B cell (primary cell): ENCODE measurements around the gene WDR26. TPM values are rescaled to one million over a fixed set of nuclear protein-coding genes. Genes with fewer than 3 reads are reported as not detected.

ENCODE experiments used
- ATAC-seq: fragments of 200-7000 bp; cut with Tn5 transposase; one replicate; pipeline ENCODE4 v1.10.0; 2021; ENCODE audit warnings: low read depth, mild to moderate bottlenecking, moderate number of reproducible peaks, moderate library complexity
- CTCF ChIA-PET: fragments of 350-600 bp; sonication (Branson Sonifier 250); formaldehyde crosslinking; loops from one replicate; lab custom pipeline; 2021; ENCODE audit warnings: antibody characterized with exemption, inconsistent platforms; lab: Charles Lee
- POLR2A ChIA-PET: fragments of 350-600 bp; sonication (Branson Sonifier 250); formaldehyde crosslinking; loops from one replicate; lab custom pipeline; 2021; ENCODE audit warnings: antibody characterized with exemption; lab: Charles Lee
- DNase-seq: peaks from one replicate; pipeline ENCODE4 v3.0.0; 2013
- H2AFZ ChIP-seq: 2 replicates; pipeline ENCODE4 v1.6.1; 2012; ENCODE audit warnings: mild to moderate bottlenecking, low read depth, low read length; ENCODE audit not compliant: insufficient read depth, poor library complexity, severe bottlenecking
- H3K27ac ChIP-seq, 2 donors: 1 replicate in 1 of 2; 2 replicates in 1 of 2; pipeline ENCODE4 v1.5.1; 2012 to 2013; ENCODE audit warnings: low read length in 2 of 2, mild to moderate bottlenecking in 2 of 2, moderate library complexity in 1 of 2
- H3K27me3 ChIP-seq, 4 experiments: fragments of 200-600 bp in 1 of 4; sonication (generic) in 1 of 4; replicated peaks in 1 of 4; 1 replicate in 2 of 4; 2 replicates in 2 of 4; pipeline versions ENCODE4 v1.6.1 to v1.7.0; 2013 to 2016; ENCODE audit warnings: low read length in 3 of 4, mild to moderate bottlenecking in 2 of 4, mixed read lengths in 1 of 4, moderate library complexity in 1 of 4; ENCODE audit not compliant: insufficient read depth in 4 of 4, control insufficient read depth in 3 of 4; ENCODE audit errors: control extremely low read depth in 1 of 4
- H3K36me3 ChIP-seq, 2 experiments: replicated peaks in 1 of 2; 1 replicate in 1 of 2; 2 replicates in 1 of 2; pipeline versions ENCODE4 v1.6.1 to v1.7.1; 2013; ENCODE audit warnings: low read length in 1 of 2; ENCODE audit not compliant: insufficient read depth in 2 of 2, control insufficient read depth in 1 of 2; ENCODE audit errors: control extremely low read depth in 1 of 2, extremely low read depth in 1 of 2
- H3K4me1 ChIP-seq, 2 donors: fragments of 200-600 bp in 1 of 2; sonication (generic) in 1 of 2; 1 replicate in 1 of 2; 2 replicates in 1 of 2; pipeline versions ENCODE4 v1.5.1 to v1.6.1; 2013 to 2017; ENCODE audit warnings: low read length in 2 of 2; ENCODE audit not compliant: control insufficient read depth in 2 of 2, insufficient read depth in 2 of 2
- H3K4me2 ChIP-seq: replicated peaks from 2 replicates; pipeline ENCODE3; 2012; ENCODE audit warnings: mild to moderate bottlenecking, low read depth, low read length; ENCODE audit not compliant: poor library complexity, severe bottlenecking
- H3K4me3 ChIP-seq, 5 experiments: fragments of 200-600 bp in 1 of 5; sonication (generic) in 1 of 5; 1 replicate in 3 of 5; 2 replicates in 2 of 5; pipeline versions ENCODE4 v1.5.1 to v1.7.0; 2011 to 2016; ENCODE audit warnings: low read length in 4 of 5, mild to moderate bottlenecking in 4 of 5, low read depth in 2 of 5, control low read depth in 1 of 5, moderate library complexity in 1 of 5; ENCODE audit not compliant: insufficient read depth in 1 of 5; ENCODE audit errors: control extremely low read depth in 1 of 5, extremely low read depth in 1 of 5
- H3K79me2 ChIP-seq: fragments of 200-600 bp; sonication (generic); one replicate; pipeline ENCODE4 v1.6.0; 2016; ENCODE audit warnings: low read length; ENCODE audit not compliant: control insufficient read depth, insufficient read depth
- H3K9ac ChIP-seq: fragments of 200-600 bp; sonication (generic); 2 replicates; pipeline ENCODE4 v1.6.1; 2017; ENCODE audit warnings: mild to moderate bottlenecking, low read length, moderate library complexity
- H3K9me3 ChIP-seq, 3 donors: one replicate each; pipeline versions ENCODE4 v1.6.1 to v1.7.1; 2013; ENCODE audit warnings: low read length in 2 of 3; ENCODE audit not compliant: control insufficient read depth in 2 of 3, insufficient read depth in 1 of 3; ENCODE audit errors: control extremely low read depth in 1 of 3
- H4K20me1 ChIP-seq: 2 replicates; pipeline ENCODE4 v1.6.0; 2012; ENCODE audit warnings: mild to moderate bottlenecking, low read length; ENCODE audit not compliant: insufficient read depth, control insufficient read depth, poor library complexity, severe bottlenecking
- H3K27ac Mint-ChIP-seq: one replicate; pipeline ENCODE4 v1.8.0; 2021; ENCODE audit warnings: mixed read lengths
- H3K27me3 Mint-ChIP-seq: one replicate; pipeline ENCODE4 v1.8.0; 2021; ENCODE audit warnings: mixed read lengths
- H3K4me1 Mint-ChIP-seq: one replicate; pipeline ENCODE4 v1.8.0; 2021; ENCODE audit warnings: mixed read lengths
- H3K4me3 Mint-ChIP-seq: one replicate; pipeline ENCODE4 v1.8.0; 2021; ENCODE audit warnings: mixed read lengths
- H3K9me3 Mint-ChIP-seq: one replicate; pipeline ENCODE4 v1.8.0; 2022; ENCODE audit warnings: mixed read lengths; ENCODE audit not compliant: insufficient read depth
- CTCF ChIP-seq: fragments of 200-600 bp; IDR thresholded peaks from one replicate; pipeline ENCODE4 v1.8.0; 2022; ENCODE audit warnings: antibody characterized with exemption, mild to moderate bottlenecking
- EZH2 ChIP-seq: IDR thresholded peaks from 2 replicates; pipeline ENCODE4 v1.6.1; 2012; ENCODE audit warnings: borderline replicate concordance, low read depth, mild to moderate bottlenecking, moderate library complexity, low read length; ENCODE audit not compliant: insufficient read depth, poor library complexity, severe bottlenecking
- WGBS: methylation state at CpG from one replicate; pipeline ENCODE4 v1.1.5; 2013; ENCODE audit warnings: missing lambda C conversion rate; ENCODE audit not compliant: insufficient coverage; 5-methylcytosine and 5-hydroxymethylcytosine counted together
- intact Hi-C: fragments of 100-400 bp; cut with micrococcal nuclease; formaldehyde crosslinking; loops from one replicate; pipeline ENCODE4 v1.10.0; 2022
- polyA plus RNA-seq: library from polyadenylated mRNA; depleted of rRNA; stranded (reverse); fragments of >200 nt; gene quantifications from 2 replicates; pipeline ENCODE4 v1.2.3, GENCODE V29; 2012
- total RNA-seq, 2 donors: library from RNA; stranded (reverse); fragments of 120-200 nt in 1 of 2; gene quantifications; 1 replicate in 1 of 2; 2 replicates in 1 of 2; pipeline versions ENCODE4 v1.2.3 to v1.2.4, GENCODE V29; 2013 to 2022

The WDR26 gene
- total and polyA plus RNA-seq, 2 donors (not counting 1 experiment from before 2014, with no cell fraction given) = 35.7 to 108 TPM

DNA sequence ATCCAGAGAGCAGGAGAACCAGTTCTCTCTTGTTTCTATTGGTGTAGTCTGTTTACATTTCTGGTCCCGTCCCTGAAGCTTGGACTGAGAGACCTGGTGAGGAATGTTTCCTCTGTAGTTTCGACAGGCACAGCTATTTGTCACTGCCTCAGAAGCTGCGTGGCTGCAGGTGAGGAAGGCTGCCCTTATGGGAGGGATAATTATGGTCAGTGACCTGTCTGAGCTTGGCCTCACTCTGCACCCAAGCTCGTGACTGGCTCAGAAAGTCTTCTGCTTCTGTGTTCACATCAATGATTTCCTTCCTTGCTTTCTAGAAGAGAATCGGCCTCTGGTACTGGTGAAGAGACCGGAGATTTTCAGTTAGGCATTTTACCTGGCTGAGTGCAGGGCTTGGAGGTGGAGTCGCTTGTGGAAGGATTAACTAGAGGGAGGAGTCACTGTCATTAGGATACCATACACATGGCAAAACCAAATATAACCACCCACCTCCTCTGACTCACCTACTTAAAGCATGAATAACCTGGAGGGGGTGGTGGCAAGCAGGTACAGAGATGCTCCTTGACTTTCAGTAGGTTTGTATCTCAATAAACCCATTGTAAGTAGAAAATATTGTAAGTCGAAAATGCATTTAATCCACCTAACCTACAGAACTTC, 19.9 kb upstream of the WDR26 start:
- Histone ChIP-seq H2AFZ (no peak overlapping the region), H3K9me3 (no peaks in the 10 kb centered on the region), H3K79me2 (peaks cover 5% of the 10 kb centered on the region), H3K9ac (no peak overlapping the region), H3K27ac (no peak overlapping the region), H3K4me1 (peaks cover 3 to 5% of the 10 kb centered on the region in 2 donors), H3K4me2 (no peak overlapping the region), H4K20me1 (no peaks in the 10 kb centered on the region), H3K27me3 (no peaks in the 10 kb centered on the region), H3K4me3 (no peak overlapping the region), H3K36me3 (peaks cover 0 to 3% of the 10 kb centered on the region in 2 experiments)
- no peak overlapping the region for H3K27ac Mint-ChIP-seq
- H3K9me3 Mint-ChIP-seq = no peaks in the 10 kb centered on the region
- WGBS = 82% methylated on average over 3 of the region's 8 CpGs
- no peak overlapping the region for H3K4me3 Mint-ChIP-seq
- peaks cover 11% of the 10 kb centered on the region for H3K4me1 Mint-ChIP-seq
- no peak for TF ChIP-seq EZH2
- no peak for TF ChIP-seq CTCF
- ChIA-PET CTCF (interaction anchor here (0.7 kb wide), 1 partner anchor 341 kb away, joined by 4 read pairs; the partner anchor contains the start of gene FBXO28), POLR2A (no interaction called here)
- ATAC-seq = no peak
- intact Hi-C loops = loop anchor here (5.0 kb wide), 1 partner anchor 757 kb away; no protein-coding TSS in a partner anchor
- H3K27me3 Mint-ChIP-seq = no peaks in the 10 kb centered on the region
- no peak for DNase-seq

DNA sequence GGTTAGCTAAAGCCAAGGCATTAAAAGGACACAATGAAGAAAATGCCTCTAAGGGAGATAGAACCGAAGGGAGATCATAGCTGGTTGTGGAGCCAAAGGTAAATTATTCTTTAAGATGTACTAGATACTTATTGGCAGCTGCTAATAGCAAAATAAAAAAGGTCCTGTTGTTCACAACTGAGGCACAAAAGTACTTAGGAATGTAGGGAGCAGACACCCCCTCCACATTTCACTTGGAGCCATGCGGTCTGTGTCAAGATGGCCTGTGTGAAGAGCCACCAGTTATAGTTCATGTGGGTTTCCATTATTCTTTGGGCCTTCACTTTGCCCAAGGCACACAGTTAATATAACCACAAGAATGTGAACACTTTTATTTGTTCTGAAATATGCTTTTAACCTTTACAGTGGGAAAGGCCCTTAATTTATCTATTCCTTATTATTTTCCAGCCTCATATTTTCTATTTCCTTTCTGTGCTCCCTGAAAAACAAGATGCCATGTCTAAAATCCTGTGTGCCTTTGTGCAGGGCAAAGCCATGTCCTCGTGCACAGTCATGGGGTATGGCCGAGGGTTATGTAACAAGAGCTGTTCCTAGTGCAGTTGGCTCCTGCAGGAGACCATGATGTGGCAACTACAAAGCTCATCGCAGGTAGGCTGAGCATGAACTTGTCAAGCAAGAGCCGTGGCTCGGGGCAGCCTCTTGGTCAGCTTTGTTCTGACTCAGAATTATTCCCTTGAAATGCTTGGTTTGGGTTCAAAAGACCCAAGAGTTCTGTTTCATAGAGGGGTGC, 16.2 kb upstream of the WDR26 start:
- no peak overlapping the region for H3K4me3 Mint-ChIP-seq
- Histone ChIP-seq H4K20me1 (no peaks in the 10 kb centered on the region), H3K9me3 (no peaks in the 10 kb centered on the region), H3K9ac (no peak overlapping the region), H3K4me2 (no peak overlapping the region), H3K27ac (no peak overlapping the region), H3K27me3 (no peaks in the 10 kb centered on the region), H3K4me3 (no peak overlapping the region), H2AFZ (no peak overlapping the region), H3K4me1 (no peaks in the 10 kb centered on the region), H3K36me3 (peaks cover 0 to 3% of the 10 kb centered on the region in 2 experiments), H3K79me2 (peaks cover 1% of the 10 kb centered on the region)
- H3K9me3 Mint-ChIP-seq = no peaks in the 10 kb centered on the region
- no peaks in the 10 kb centered on the region for H3K27me3 Mint-ChIP-seq
- CTCF ChIA-PET = no interaction called here
- POLR2A ChIA-PET = no interaction called here
- intact Hi-C loops = no loop called here
- WGBS = over 99% methylated on average over 6 of the region's 7 CpGs
- H3K27ac Mint-ChIP-seq = no peak overlapping the region
- TF ChIP-seq CTCF (no peak), EZH2 (no peak)
- no peaks in the 10 kb centered on the region for H3K4me1 Mint-ChIP-seq
- no peak for ATAC-seq
- DNase-seq = no peak
